ENCODE measurements around the gene LIFR. TPM values are rescaled to one million over a fixed set of nuclear protein-coding genes. Genes with fewer than 3 reads are reported as not detected.
"Not testable (repeated sequence)": the region's sequence is repeated elsewhere in the genome, so short reads cannot be mapped to it uniquely, and the experiment has no call there.

LIFR gene
- total RNA-seq, 1 experiment from 2014 or later = 10.4 TPM

DNA sequence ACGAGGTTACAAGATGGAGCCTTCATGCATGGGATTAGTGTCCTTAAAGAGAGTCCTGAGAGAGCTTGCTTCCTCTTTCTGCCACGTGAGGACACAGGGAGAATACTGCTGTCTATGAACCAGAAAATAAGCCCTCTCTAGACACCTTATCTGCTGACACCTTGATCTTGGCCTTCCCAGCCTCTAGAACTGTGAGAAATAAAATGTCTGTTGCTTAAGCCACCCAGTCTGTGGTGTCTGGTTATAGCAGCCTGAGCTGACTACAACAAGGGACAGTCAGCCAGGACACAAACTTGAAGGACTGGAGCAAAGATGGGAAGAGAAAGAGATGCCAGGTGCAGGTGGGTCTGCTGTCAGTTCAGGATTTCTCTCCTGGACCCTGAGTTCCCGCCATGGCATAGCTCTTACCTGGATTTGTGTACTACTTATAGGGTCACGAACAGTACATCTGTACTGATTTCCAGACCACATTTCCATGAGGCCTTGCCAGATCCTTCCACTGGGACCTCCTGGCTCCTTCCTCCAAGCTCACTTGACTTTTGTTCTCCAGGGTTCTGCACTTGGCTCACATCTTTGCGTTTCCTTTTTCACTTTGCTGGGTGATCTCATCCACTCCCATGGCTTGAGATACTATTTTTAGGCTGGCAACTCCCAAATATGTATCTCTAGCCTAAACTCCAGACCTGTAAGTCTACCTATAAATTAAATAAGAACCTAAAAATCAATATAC, 44.9 kb upstream of the LIFR start:
- H3K27ac ChIP-seq (ENCODE audit: low read length) = peak overlapping the region; percentile 60
- H3K27me3 ChIP-seq (ENCODE audit: low read length) = no peaks in the 10 kb centered on the region
- H3K9me2 ChIP-seq (replicated peaks; ENCODE audit: low read length) = no peaks in the 10 kb centered on the region
- ChIA-PET POLR2A (ENCODE audit: unreplicated experiment) (no interaction called here), CTCF (interaction anchor here (0.7 kb wide), 1 partner anchor 35 kb away, joined by 3 read pairs; no protein-coding TSS in a partner anchor)
- no peaks in the 10 kb centered on the region for H3K36me3 ChIP-seq (ENCODE audit: low read depth, low read length)
- peaks cover 54% of the 10 kb centered on the region for H3K4me1 ChIP-seq (ENCODE audit: insufficient read depth, low read length)
- intact Hi-C loops (cut with micrococcal nuclease) = no loop called here
- H3K4me3 ChIP-seq (ENCODE audit: low read length) = no peak overlapping the region
- no peaks in the 10 kb centered on the region for H4K20me1 ChIP-seq (ENCODE audit: low read length)
- no peak for ATAC-seq
- no peak overlapping the region; the same call in 1 of the 2 replicates for H3K9ac ChIP-seq (ENCODE audit: low read length)
- no peaks in the 10 kb centered on the region for H3K79me2 ChIP-seq (ENCODE audit: low read length)
- TF ChIP-seq EZH2phosphoT487 (IDR thresholded peaks at IDR 0.05; ENCODE audit: borderline replicate concordance, low read length) = no peak
- H3F3A ChIP-seq (ENCODE audit: low read length, unreplicated experiment) = peaks cover 4% of the 10 kb centered on the region
- no TSS peak for BruUV-seq (replicated peaks)
- DNase-seq = no peak
- no peak overlapping the region for H2AFZ ChIP-seq (ENCODE audit: low read length)
- H3K4me2 ChIP-seq (ENCODE audit: low read length) = peak overlapping the region; percentile 34
- H3K9me3 ChIP-seq (ENCODE audit: low read length) = no peaks in the 10 kb centered on the region

GRCh38 chr5:38600329-38601045, 44.0 kb upstream of the LIFR start:
- POLR2A ChIA-PET (ENCODE audit: unreplicated experiment) = no interaction called here
- no peaks in the 10 kb centered on the region for H3K27me3 ChIP-seq (ENCODE audit: low read length)
- ATAC-seq (no peak), DNase-seq (peak; percentile 63)
- peaks cover 58% of the 10 kb centered on the region for H3K4me1 ChIP-seq (ENCODE audit: insufficient read depth, low read length)
- CTCF ChIA-PET = no interaction called here
- H3K4me3 ChIP-seq (ENCODE audit: low read length) = no peak overlapping the region
- no peak overlapping the region for H3K9ac ChIP-seq (ENCODE audit: low read length)
- H2AFZ ChIP-seq (ENCODE audit: low read length) = no peak overlapping the region
- no peaks in the 10 kb centered on the region for H3K9me3 ChIP-seq (ENCODE audit: low read length)
- no TSS peak for BruUV-seq (replicated peaks)
- no peak for TF ChIP-seq EZH2 (IDR thresholded peaks at IDR 0.05; ENCODE audit: low read length, unreplicated experiment)
- no peak for TF ChIP-seq CTCF (conservative IDR thresholded peaks at IDR 0.05; ENCODE audit: low read depth, low read length)
- no peak for TF ChIP-seq EZH2phosphoT487 (IDR thresholded peaks at IDR 0.05; ENCODE audit: borderline replicate concordance, low read length)
- H3K9me2 ChIP-seq (replicated peaks; ENCODE audit: low read length) = no peaks in the 10 kb centered on the region
- H3K4me2 ChIP-seq (ENCODE audit: low read length) = no peak overlapping the region; the same call in 1 of the 2 replicates
- H3K79me2 ChIP-seq (ENCODE audit: low read length) = no peaks in the 10 kb centered on the region
- intact Hi-C loops (cut with micrococcal nuclease) = no loop called here
- no peak overlapping the region for H3K27ac ChIP-seq (ENCODE audit: low read length)
- H4K20me1 ChIP-seq (ENCODE audit: low read length) = no peaks in the 10 kb centered on the region
- no peaks in the 10 kb centered on the region for H3K36me3 ChIP-seq (ENCODE audit: low read depth, low read length)
- H3F3A ChIP-seq (ENCODE audit: low read length, unreplicated experiment) = peaks cover 4% of the 10 kb centered on the region

- H3K79me2 ChIP-seq (ENCODE audit: low read length); BruUV-seq (replicated peaks); H3K27me3 ChIP-seq (ENCODE audit: low read length); H4K20me1 ChIP-seq (ENCODE audit: low read length); H3K4me3 ChIP-seq (ENCODE audit: low read length); H2AFZ ChIP-seq (ENCODE audit: low read length); POLR2A ChIA-PET (ENCODE audit: unreplicated experiment); H3K36me3 ChIP-seq (ENCODE audit: low read depth, low read length); H3K27ac ChIP-seq (ENCODE audit: low read length); H3F3A ChIP-seq (ENCODE audit: low read length, unreplicated experiment); ATAC-seq; CTCF ChIA-PET; H3K9me3 ChIP-seq (ENCODE audit: low read length); H3K9ac ChIP-seq (ENCODE audit: low read length); H3K9me2 ChIP-seq (replicated peaks; ENCODE audit: low read length): not testable (repeated sequence)
- peak overlapping the region; percentile 30 for H3K4me2 ChIP-seq (ENCODE audit: low read length)
- intact Hi-C loops (cut with micrococcal nuclease) = loop anchor here (1.0 to 5.0 kb wide), 3 partner anchors 49 to 208 kb away; no protein-coding TSS in a partner anchor
- peak; percentile 55 for DNase-seq
- peaks cover 63% of the 10 kb centered on the region for H3K4me1 ChIP-seq (ENCODE audit: insufficient read depth, low read length)
Observed at GRCh38 chr5:38599751-38600150, 43.3 kb upstream of the LIFR start.

All from PC-3 (cell line).